Measurements from ENCODE around the gene SPATA16. TPM values are rescaled to one million over a fixed set of nuclear protein-coding genes. Genes with fewer than 3 reads are reported as not detected.
"Not testable (repeated sequence)": the region's sequence is repeated elsewhere in the genome, so short reads cannot be mapped to it uniquely, and the experiment has no call there.

The SPATA16 gene
- total RNA-seq, 2 experiments from 2014 or later = not detected

- DNase-seq; H3K4me1 Mint-ChIP-seq (ENCODE audit: low read depth); H3K9me3 Mint-ChIP-seq (ENCODE audit: insufficient read depth); ATAC-seq; H3K4me3 Mint-ChIP-seq; H3K27me3 Mint-ChIP-seq (ENCODE audit: low read depth); POLR2A ChIA-PET; H3K36me3 Mint-ChIP-seq (ENCODE audit: low read depth); CTCF ChIA-PET; H3K27ac Mint-ChIP-seq: not testable (repeated sequence)
Measured at GRCh38 chr3:172960626-172961182, 180.3 kb downstream of the SPATA16 start.

- Mint-ChIP-seq H3K4me3 (no peak overlapping the region), H3K27ac (no peak overlapping the region), H3K36me3 (ENCODE audit: low read depth) (no peaks in the 10 kb centered on the region), H3K27me3 (ENCODE audit: low read depth) (no peaks in the 10 kb centered on the region), H3K9me3 (ENCODE audit: insufficient read depth) (no peaks in the 10 kb centered on the region), H3K4me1 (ENCODE audit: low read depth) (no peaks in the 10 kb centered on the region)
- DNase-seq (no peak), ATAC-seq (no peak)
- POLR2A ChIA-PET = no interaction called here
- CTCF ChIA-PET = no interaction called here
Measured at GRCh38 chr3:172958565-172958964, 182.5 kb downstream of the SPATA16 start.

GRCh38 chr3:172953571-172953970, 187.5 kb downstream of the SPATA16 start:
- H3K36me3 Mint-ChIP-seq (ENCODE audit: low read depth) = no peaks in the 10 kb centered on the region
- no peak for DNase-seq
- no peaks in the 10 kb centered on the region for H3K4me1 Mint-ChIP-seq (ENCODE audit: low read depth)
- no peak overlapping the region for H3K4me3 Mint-ChIP-seq
- H3K27me3 Mint-ChIP-seq (ENCODE audit: low read depth) = no peaks in the 10 kb centered on the region
- no peak for ATAC-seq
- no peak overlapping the region for H3K27ac Mint-ChIP-seq
- CTCF ChIA-PET = interaction anchor here (1.0 kb wide), 1 partner anchor 13 kb away, joined by 3 read pairs; no protein-coding TSS in a partner anchor
- POLR2A ChIA-PET = no interaction called here
- no peaks in the 10 kb centered on the region for H3K9me3 Mint-ChIP-seq (ENCODE audit: insufficient read depth)

- POLR2A ChIA-PET = no interaction called here
- no peak overlapping the region for H3K27ac Mint-ChIP-seq
- no peaks in the 10 kb centered on the region for H3K9me3 Mint-ChIP-seq (ENCODE audit: insufficient read depth)
- CTCF ChIA-PET = no interaction called here
- H3K4me3 Mint-ChIP-seq = no peak overlapping the region
- no peaks in the 10 kb centered on the region for H3K36me3 Mint-ChIP-seq (ENCODE audit: low read depth)
- H3K4me1 Mint-ChIP-seq (ENCODE audit: low read depth) = no peaks in the 10 kb centered on the region
- H3K27me3 Mint-ChIP-seq (ENCODE audit: low read depth) = no peaks in the 10 kb centered on the region
- DNase-seq (no peak), ATAC-seq (no peak)
Measured at GRCh38 chr3:172951511-172951910, 189.5 kb downstream of the SPATA16 start.

GRCh38 chr3:172946061-172946460, 195.0 kb downstream of the SPATA16 start:
- DNase-seq (no peak), ATAC-seq (no peak)
- ChIA-PET POLR2A (no interaction called here), CTCF (no interaction called here)
- Mint-ChIP-seq H3K4me1 (ENCODE audit: low read depth) (no peaks in the 10 kb centered on the region), H3K36me3 (ENCODE audit: low read depth) (no peaks in the 10 kb centered on the region), H3K27me3 (ENCODE audit: low read depth) (no peaks in the 10 kb centered on the region), H3K27ac (no peak overlapping the region), H3K4me3 (no peak overlapping the region), H3K9me3 (ENCODE audit: insufficient read depth) (no peaks in the 10 kb centered on the region)

GRCh38 chr3:172939651-172940293, 201.3 kb downstream of the SPATA16 start:
- Mint-ChIP-seq H3K4me3 (no peak overlapping the region), H3K36me3 (ENCODE audit: low read depth) (no peaks in the 10 kb centered on the region), H3K27me3 (ENCODE audit: low read depth) (no peaks in the 10 kb centered on the region), H3K9me3 (ENCODE audit: insufficient read depth) (no peaks in the 10 kb centered on the region), H3K27ac (no peak overlapping the region), H3K4me1 (ENCODE audit: low read depth) (no peaks in the 10 kb centered on the region)
- DNase-seq (no peak), ATAC-seq (no peak)
- ChIA-PET CTCF (no interaction called here), POLR2A (no interaction called here)

- H3K4me3 Mint-ChIP-seq = no peak overlapping the region
- CTCF ChIA-PET = no interaction called here
- DNase-seq (no peak), ATAC-seq (no peak)
- H3K36me3 Mint-ChIP-seq (ENCODE audit: low read depth) = no peaks in the 10 kb centered on the region
- POLR2A ChIA-PET = no interaction called here
- no peak overlapping the region for H3K27ac Mint-ChIP-seq
- no peaks in the 10 kb centered on the region for H3K27me3 Mint-ChIP-seq (ENCODE audit: low read depth)
- no peaks in the 10 kb centered on the region for H3K4me1 Mint-ChIP-seq (ENCODE audit: low read depth)
- no peaks in the 10 kb centered on the region for H3K9me3 Mint-ChIP-seq (ENCODE audit: insufficient read depth)
Measured at GRCh38 chr3:172938788-172939187, 202.2 kb downstream of the SPATA16 start.

GRCh38 chr3:172931746-172932285, 209.2 kb downstream of the SPATA16 start:
- Mint-ChIP-seq H3K4me1 (ENCODE audit: low read depth) (no peaks in the 10 kb centered on the region), H3K36me3 (ENCODE audit: low read depth) (no peaks in the 10 kb centered on the region), H3K4me3 (no peak overlapping the region), H3K9me3 (ENCODE audit: insufficient read depth) (no peaks in the 10 kb centered on the region), H3K27me3 (ENCODE audit: low read depth) (no peaks in the 10 kb centered on the region), H3K27ac (no peak overlapping the region)
- no peak for ATAC-seq
- CTCF ChIA-PET = no interaction called here
- POLR2A ChIA-PET = no interaction called here
- no peak for DNase-seq

GRCh38 chr3:172929451-172929850, 211.6 kb downstream of the SPATA16 start:
- ChIA-PET POLR2A (no interaction called here), CTCF (no interaction called here)
- Mint-ChIP-seq H3K4me1 (ENCODE audit: low read depth) (no peaks in the 10 kb centered on the region), H3K27me3 (ENCODE audit: low read depth) (no peaks in the 10 kb centered on the region), H3K4me3 (no peak overlapping the region), H3K36me3 (ENCODE audit: low read depth) (no peaks in the 10 kb centered on the region), H3K9me3 (ENCODE audit: insufficient read depth) (no peaks in the 10 kb centered on the region), H3K27ac (no peak overlapping the region)
- no peak for ATAC-seq
- DNase-seq = no peak

GRCh38 chr3:172924546-172924945, 216.5 kb downstream of the SPATA16 start:
- DNase-seq (no peak), ATAC-seq (no peak)
- H3K27me3 Mint-ChIP-seq (ENCODE audit: low read depth) = no peaks in the 10 kb centered on the region
- ChIA-PET CTCF (no interaction called here), POLR2A (no interaction called here)
- no peaks in the 10 kb centered on the region for H3K4me1 Mint-ChIP-seq (ENCODE audit: low read depth)
- H3K4me3 Mint-ChIP-seq = no peak overlapping the region
- no peaks in the 10 kb centered on the region for H3K9me3 Mint-ChIP-seq (ENCODE audit: insufficient read depth)
- H3K27ac Mint-ChIP-seq = no peak overlapping the region
- no peaks in the 10 kb centered on the region for H3K36me3 Mint-ChIP-seq (ENCODE audit: low read depth)

GRCh38 chr3:172919297-172919683, 221.7 kb downstream of the SPATA16 start:
- POLR2A ChIA-PET = no interaction called here
- Mint-ChIP-seq H3K9me3 (ENCODE audit: insufficient read depth) (no peaks in the 10 kb centered on the region), H3K27me3 (ENCODE audit: low read depth) (peaks cover 2% of the 10 kb centered on the region), H3K36me3 (ENCODE audit: low read depth) (no peaks in the 10 kb centered on the region), H3K4me3 (no peak overlapping the region), H3K4me1 (ENCODE audit: low read depth) (no peaks in the 10 kb centered on the region), H3K27ac (no peak overlapping the region)
- DNase-seq (no peak), ATAC-seq (no peak)
- CTCF ChIA-PET = no interaction called here

- no peaks in the 10 kb centered on the region for H3K9me3 Mint-ChIP-seq (ENCODE audit: insufficient read depth)
- POLR2A ChIA-PET = no interaction called here
Measured at GRCh38 chr3:172918568-172919296, 222.3 kb downstream of the SPATA16 start.

More at GRCh38 chr3:172918568-172919296, 222.3 kb downstream of the SPATA16 start:
- H3K27ac Mint-ChIP-seq = no peak overlapping the region
- H3K36me3 Mint-ChIP-seq (ENCODE audit: low read depth) = no peaks in the 10 kb centered on the region
- no peaks in the 10 kb centered on the region for H3K4me1 Mint-ChIP-seq (ENCODE audit: low read depth)
- peaks cover 2% of the 10 kb centered on the region for H3K27me3 Mint-ChIP-seq (ENCODE audit: low read depth)
- no peak overlapping the region for H3K4me3 Mint-ChIP-seq
- no peak for DNase-seq
- ATAC-seq = no peak
- CTCF ChIA-PET = no interaction called here
